GM12874 (cell line): Measurements from ENCODE around the gene DGCR2.

Experiments
- CTCF ChIP-seq: IDR thresholded peaks from 2 replicates; pipeline ENCODE4 v1.5.1; 2011; ENCODE audit warnings: low read depth, mild to moderate bottlenecking, control low read depth, low read length, moderate library complexity; ENCODE audit not compliant: insufficient read depth

DGCR2 gene

GRCh38 chr22:19040391-19040861, 81.8 kb downstream of the DGCR2 start:
- no peak for TF ChIP-seq CTCF

- TF ChIP-seq CTCF, result no peak
Measured at GRCh38 chr22:19039796-19040280, 82.4 kb downstream of the DGCR2 start.

DNA sequence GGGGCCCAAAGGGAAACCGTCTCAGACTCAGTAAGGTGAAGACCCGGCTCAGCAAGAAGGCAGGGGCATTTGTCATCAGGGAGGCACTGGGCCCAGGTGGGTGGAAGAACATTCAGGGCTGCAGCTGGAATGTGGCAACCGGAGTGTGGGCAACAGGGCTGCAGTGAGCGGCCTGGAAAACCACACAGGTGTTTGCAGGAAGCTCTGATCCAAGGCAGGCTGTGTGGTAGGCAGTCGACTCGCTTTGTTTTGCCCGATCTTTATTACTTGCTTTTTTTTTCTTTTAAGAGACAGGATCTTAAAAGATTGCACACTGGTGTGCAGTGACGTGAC, 82.8 kb downstream of the DGCR2 start:
- no peak for TF ChIP-seq CTCF

DNA sequence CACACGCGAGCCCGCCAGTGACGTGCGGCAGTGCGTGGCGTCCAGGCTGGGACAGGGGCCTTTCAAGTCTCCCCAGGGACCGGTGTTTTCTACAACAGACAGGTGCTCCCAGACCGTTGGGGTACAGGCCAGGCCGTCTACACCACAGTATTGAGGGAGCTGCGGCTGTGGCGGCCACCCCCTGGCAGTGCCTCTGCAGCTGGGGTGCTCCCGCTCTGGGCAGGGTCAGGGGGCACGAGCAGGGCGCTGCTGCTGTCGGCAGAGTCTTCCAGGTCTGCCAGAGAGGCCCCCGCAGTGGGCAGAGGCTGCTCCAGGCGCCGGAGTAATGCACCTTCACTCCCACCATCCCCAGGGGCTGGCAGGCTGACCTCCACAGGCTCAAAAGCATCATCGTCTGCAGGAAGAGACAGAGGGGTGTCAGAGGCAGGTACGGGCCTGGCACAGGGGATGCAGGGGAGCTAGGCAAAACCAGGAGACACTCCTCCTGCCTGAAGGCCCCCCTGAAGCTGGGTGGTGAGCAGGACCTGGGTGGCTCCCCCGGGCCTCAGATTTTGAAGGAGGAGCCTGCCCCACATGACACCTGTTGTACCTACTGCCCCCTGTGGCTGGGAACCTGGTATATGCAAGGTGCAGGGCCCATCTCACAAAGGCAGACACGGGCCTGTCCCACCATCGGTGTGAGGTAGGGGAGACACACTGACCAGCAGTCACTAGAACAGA, 83.3 kb downstream of the DGCR2 start:
- TF ChIP-seq CTCF, result no peak

DNA sequence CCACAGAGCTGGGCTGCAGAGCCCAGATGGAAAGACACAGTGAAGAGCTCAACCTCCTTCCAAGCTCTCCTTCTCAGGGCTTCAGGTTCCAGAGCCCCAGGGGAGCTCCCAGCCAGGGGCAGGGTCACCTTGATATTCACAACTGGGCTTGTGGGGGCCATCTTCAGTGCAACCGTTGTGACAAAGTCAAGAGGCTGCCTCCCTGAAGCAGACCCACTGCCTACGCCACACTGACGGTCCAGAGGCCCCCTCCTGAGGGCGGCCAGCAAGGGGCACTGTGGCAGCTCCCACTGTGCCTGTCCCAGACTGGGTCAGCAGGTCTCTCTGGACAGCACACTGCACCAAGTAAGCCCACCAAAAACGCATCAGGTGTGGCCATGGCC, 84.1 kb downstream of the DGCR2 start:
- no peak for TF ChIP-seq CTCF

GRCh38 chr22:19037282-19038163, 84.7 kb downstream of the DGCR2 start:
- no peak for TF ChIP-seq CTCF

DNA sequence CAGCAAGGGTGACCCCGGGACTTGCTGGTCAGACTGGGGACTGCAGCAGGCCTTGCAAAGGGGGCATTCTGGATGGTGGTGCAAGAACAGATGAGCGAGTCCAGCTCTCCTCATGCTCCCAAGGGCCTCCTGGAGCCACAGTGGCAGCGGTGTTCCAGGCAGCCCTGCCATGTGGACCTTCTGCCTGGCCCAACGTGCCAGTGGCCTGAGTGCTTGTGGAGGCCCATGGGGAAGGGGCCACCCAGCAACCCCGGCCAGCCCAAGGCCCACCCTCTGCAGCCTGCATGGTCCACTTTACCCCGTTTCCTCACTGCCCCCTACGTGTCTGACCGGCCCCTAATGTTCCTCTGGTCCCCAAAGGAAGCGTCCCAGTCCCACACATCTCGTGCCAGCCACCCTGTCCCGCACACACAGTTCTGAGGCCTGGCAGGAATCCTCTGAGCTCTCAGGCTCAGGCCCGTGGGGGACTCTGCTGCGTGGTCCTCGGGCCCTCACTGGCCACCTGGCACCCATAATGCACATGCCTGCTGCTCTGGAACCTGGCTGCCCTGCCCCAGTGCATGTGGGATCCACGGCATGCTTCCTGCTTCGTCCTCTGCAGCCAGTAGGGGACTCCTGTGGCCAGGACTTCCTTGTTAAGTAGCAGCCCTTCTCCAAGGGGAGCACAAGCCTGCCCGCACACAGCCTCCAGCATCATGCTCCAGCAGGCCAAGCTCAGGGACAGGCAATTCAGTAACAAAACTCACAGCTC, 85.5 kb downstream of the DGCR2 start:
- TF ChIP-seq CTCF, result no peak
